ENCODE data around the gene PIP4K2C.
A peak's percentile ranks its signal among the peaks of the same experiment; 100 is the strongest.
"Not testable (repeated sequence)": the region's sequence is repeated elsewhere in the genome, so short reads cannot be mapped to it uniquely, and the experiment has no call there.

The PIP4K2C gene

GRCh38 chr12:57560516-57560915, 30.5 kb upstream of the PIP4K2C start:
- DNase-seq, result no peak

- DNase-seq, result not testable (repeated sequence)
Observed at GRCh38 chr12:57561117-57561516, 29.9 kb upstream of the PIP4K2C start.

GRCh38 chr12:57563358-57563757, 27.6 kb upstream of the PIP4K2C start:
- no peak for DNase-seq

GRCh38 chr12:57564178-57564740, 26.7 kb upstream of the PIP4K2C start:
- no peak for DNase-seq

GRCh38 chr12:57568838-57569237, 22.2 kb upstream of the PIP4K2C start:
- DNase-seq, result no peak

GRCh38 chr12:57569858-57570257, 21.1 kb upstream of the PIP4K2C start:
- no peak for DNase-seq

GRCh38 chr12:57570438-57570837, 20.6 kb upstream of the PIP4K2C start:
- DNase-seq, result not testable (repeated sequence)

- DNase-seq, result no peak
Observed at GRCh38 chr12:57571926-57572762, 18.8 kb upstream of the PIP4K2C start.

- DNase-seq, result no peak
Observed at GRCh38 chr12:57574795-57575194, 16.2 kb upstream of the PIP4K2C start.

- no peak for DNase-seq
Observed at GRCh38 chr12:57575771-57576612, 15.0 kb upstream of the PIP4K2C start.

- no peak for DNase-seq
Observed at GRCh38 chr12:57576613-57577160, 14.3 kb upstream of the PIP4K2C start.

- no peak for DNase-seq
Observed at GRCh38 chr12:57577981-57578758, 12.8 kb upstream of the PIP4K2C start.

- no peak for DNase-seq
Observed at GRCh38 chr12:57579011-57579410, 12.0 kb upstream of the PIP4K2C start.

- no peak for DNase-seq
Observed at GRCh38 chr12:57579677-57580465, 11.1 kb upstream of the PIP4K2C start.

GRCh38 chr12:57580466-57580795, 10.6 kb upstream of the PIP4K2C start:
- DNase-seq, result no peak

- DNase-seq, result no peak
Observed at GRCh38 chr12:57581802-57582201, 9.2 kb upstream of the PIP4K2C start.

- no peak for DNase-seq
Observed at GRCh38 chr12:57582440-57582839, 8.6 kb upstream of the PIP4K2C start.

GRCh38 chr12:57583008-57583831, 7.8 kb upstream of the PIP4K2C start:
- DNase-seq, result peak; percentile 43

- no peak for DNase-seq
Observed at GRCh38 chr12:57584050-57584449, 6.9 kb upstream of the PIP4K2C start.

- DNase-seq, result no peak
Observed at GRCh38 chr12:57584690-57585089, 6.3 kb upstream of the PIP4K2C start.

- no peak for DNase-seq
Observed at GRCh38 chr12:57585156-57585555, 5.8 kb upstream of the PIP4K2C start.

All from stimulated activated CD4-positive, alpha-beta T cell treated with anti-CD3 and anti-CD28 coated beads, Interleukin-4, amount 100 ng/mL, for 1 hour (primary cell).